GM19351 (cell line): ENCODE measurements around the gene CCNA2.

Experiments used
- ATAC-seq: cut with Tn5 transposase; IDR thresholded peaks from one replicate; pipeline ENCODE4 v1.9.1; 2021; ENCODE audit warnings: mild to moderate bottlenecking, moderate library complexity; ENCODE audit not compliant: unreplicated experiment

Gene CCNA2

GRCh38 chr4:121806411-121806810 is 17.3 kb downstream of the CCNA2 start:
- no peak for ATAC-seq

- ATAC-seq = no peak
Observed at GRCh38 chr4:121801715-121802075, 22.0 kb downstream of the CCNA2 start.

GRCh38 chr4:121800961-121801714 is 22.5 kb downstream of the CCNA2 start, which contains the start of gene EXOSC9:
TSS of gene EXOSC9 (plus strand) at chr4:121801323. CDS start at chr4:121801425, 102 bp downstream.
- peak; percentile 85 for ATAC-seq

- peak; percentile 17 for ATAC-seq
Observed at GRCh38 chr4:121800638-121800960, 23.1 kb downstream of the CCNA2 start.

GRCh38 chr4:121799867-121800501 is 23.7 kb downstream of the CCNA2 start:
- ATAC-seq = no peak

- ATAC-seq = no peak
Observed at GRCh38 chr4:121799208-121799823, 24.4 kb downstream of the CCNA2 start.

GRCh38 chr4:121796283-121796682 is 27.4 kb downstream of the CCNA2 start:
- ATAC-seq = no peak

- ATAC-seq = no peak
Observed at GRCh38 chr4:121794505-121795188, 29.0 kb downstream of the CCNA2 start.

- no peak for ATAC-seq
Observed at GRCh38 chr4:121792966-121793365, 30.7 kb downstream of the CCNA2 start.

GRCh38 chr4:121791481-121791880 is 32.2 kb downstream of the CCNA2 start:
- ATAC-seq = no peak

- no peak for ATAC-seq
Observed at GRCh38 chr4:121790976-121791375, 32.7 kb downstream of the CCNA2 start.

- ATAC-seq = no peak
Observed at GRCh38 chr4:121789960-121790829, 33.5 kb downstream of the CCNA2 start.

- peak; percentile 4 for ATAC-seq
Observed at GRCh38 chr4:121789455-121789854, 34.2 kb downstream of the CCNA2 start.

- ATAC-seq = peak; percentile 94
Observed at GRCh38 chr4:121788896-121789295, 34.8 kb downstream of the CCNA2 start.

- ATAC-seq = no peak
Observed at GRCh38 chr4:121786221-121786620, 37.5 kb downstream of the CCNA2 start.

- ATAC-seq = no peak
Observed at GRCh38 chr4:121785479-121785878, 38.2 kb downstream of the CCNA2 start.

GRCh38 chr4:121784975-121785374 is 38.7 kb downstream of the CCNA2 start:
- no peak for ATAC-seq

GRCh38 chr4:121784401-121784800 is 39.3 kb downstream of the CCNA2 start:
- ATAC-seq = no peak

- ATAC-seq = no peak
Observed at GRCh38 chr4:121783210-121783609, 40.5 kb downstream of the CCNA2 start.

- no peak for ATAC-seq
Observed at GRCh38 chr4:121778991-121779628, 44.6 kb downstream of the CCNA2 start.
